ENCODE results near the gene CA11. TPM values are rescaled to one million over a fixed set of nuclear protein-coding genes. Genes with fewer than 3 reads are reported as not detected.
A peak's percentile ranks its signal among the peaks of the same experiment; 100 is the strongest.

Gene CA11
- total RNA-seq, 1 experiment from 2014 or later, result 10.5 TPM

DNA sequence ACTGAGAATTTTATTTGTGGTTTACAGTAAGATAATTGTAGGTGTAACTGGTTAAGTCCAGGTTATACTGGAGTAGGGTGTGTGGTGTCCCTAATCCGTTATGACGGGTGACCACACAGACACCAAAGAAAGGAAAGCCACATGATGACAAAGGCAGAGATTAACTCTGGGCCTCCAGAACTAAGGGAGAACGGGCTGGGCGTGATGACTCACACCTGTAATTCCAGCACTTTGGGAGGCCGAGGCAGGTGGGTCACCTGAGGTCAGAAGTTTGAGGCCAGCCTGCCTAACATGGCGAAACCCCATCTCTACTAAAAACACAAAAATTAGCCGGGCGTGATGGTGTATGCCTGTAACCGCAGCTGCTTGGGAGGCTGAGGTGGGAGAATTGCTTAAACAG, 39.6 kb upstream of the CA11 start:
- no peaks in the 10 kb centered on the region for H3K36me3 Mint-ChIP-seq (ENCODE audit: insufficient read depth, unreplicated experiment)
- no TSS peak for BruUV-seq (replicated peaks)
- H3K4me3 Mint-ChIP-seq (ENCODE audit: unreplicated experiment), result peak overlapping the region; percentile 11
- Histone ChIP-seq H3K9me3 (no peaks in the 10 kb centered on the region), H3K4me1 (peaks cover 39% of the 10 kb centered on the region), H3K27me3 (replicated peaks; ENCODE audit: control insufficient read depth, insufficient read depth, low read length) (no peaks in the 10 kb centered on the region), H3K36me3 (ENCODE audit: control insufficient read depth, insufficient read depth, low read length) (no peaks in the 10 kb centered on the region), H3K4me3 (ENCODE audit: low read depth, low read length) (no peak overlapping the region)
- H3K27me3 Mint-ChIP-seq (ENCODE audit: insufficient read depth, unreplicated experiment), result no peaks in the 10 kb centered on the region
- intact Hi-C loops (cut with micrococcal nuclease; ENCODE audit: unreplicated experiment), result loop anchor here (5.0 kb wide), 1 partner anchor 38 kb away; the partner anchor contains the start of gene CA11
- H3K27ac Mint-ChIP-seq (ENCODE audit: unreplicated experiment), result peak overlapping the region; percentile 54
- TF ChIP-seq, protein P1, sequence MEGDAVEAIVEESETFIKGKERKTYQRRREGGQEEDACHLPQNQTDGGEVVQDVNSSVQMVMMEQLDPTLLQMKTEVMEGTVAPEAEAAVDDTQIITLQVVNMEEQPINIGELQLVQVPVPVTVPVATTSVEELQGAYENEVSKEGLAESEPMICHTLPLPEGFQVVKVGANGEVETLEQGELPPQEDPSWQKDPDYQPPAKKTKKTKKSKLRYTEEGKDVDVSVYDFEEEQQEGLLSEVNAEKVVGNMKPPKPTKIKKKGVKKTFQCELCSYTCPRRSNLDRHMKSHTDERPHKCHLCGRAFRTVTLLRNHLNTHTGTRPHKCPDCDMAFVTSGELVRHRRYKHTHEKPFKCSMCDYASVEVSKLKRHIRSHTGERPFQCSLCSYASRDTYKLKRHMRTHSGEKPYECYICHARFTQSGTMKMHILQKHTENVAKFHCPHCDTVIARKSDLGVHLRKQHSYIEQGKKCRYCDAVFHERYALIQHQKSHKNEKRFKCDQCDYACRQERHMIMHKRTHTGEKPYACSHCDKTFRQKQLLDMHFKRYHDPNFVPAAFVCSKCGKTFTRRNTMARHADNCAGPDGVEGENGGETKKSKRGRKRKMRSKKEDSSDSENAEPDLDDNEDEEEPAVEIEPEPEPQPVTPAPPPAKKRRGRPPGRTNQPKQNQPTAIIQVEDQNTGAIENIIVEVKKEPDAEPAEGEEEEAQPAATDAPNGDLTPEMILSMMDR (IDR thresholded peaks at IDR 0.05; ENCODE audit: insufficient read depth in 1 of 2, low read depth in 1 of 2, low read length in 1 of 2, severe bottlenecking in 1 of 2, unreplicated experiment in 1 of 2), result no peak
- ChIA-PET CTCF (no interaction called here), POLR2A (no interaction called here)
- no peaks in the 10 kb centered on the region for H3K9me3 Mint-ChIP-seq (ENCODE audit: unreplicated experiment)
- DNase-seq, result peak; percentile 68 to 74
- peaks cover 11% of the 10 kb centered on the region for H3K4me1 Mint-ChIP-seq (ENCODE audit: low read depth, unreplicated experiment)

DNA sequence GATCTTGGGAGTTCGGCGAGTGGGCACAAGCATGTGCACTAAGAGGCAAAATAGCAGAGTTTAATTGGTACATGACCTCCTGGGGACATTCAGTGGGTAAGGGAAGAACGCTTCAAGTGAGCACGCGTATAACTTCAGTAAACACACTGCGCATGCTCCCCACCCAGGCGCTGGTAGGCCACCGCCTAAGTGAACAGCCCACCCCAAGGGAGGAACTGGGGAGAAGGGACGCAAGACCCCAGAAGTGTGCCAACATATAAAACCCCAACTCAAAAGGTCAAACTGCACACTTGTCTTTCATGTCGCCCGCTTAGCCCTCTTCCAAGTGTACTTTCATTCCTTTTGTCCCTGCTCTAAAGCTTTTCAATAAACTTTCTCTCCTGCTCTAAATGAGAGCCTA, 37.4 kb upstream of the CA11 start:
- POLR2A ChIA-PET, result no interaction called here
- H3K27ac Mint-ChIP-seq (ENCODE audit: unreplicated experiment), result no peak overlapping the region

DNA sequence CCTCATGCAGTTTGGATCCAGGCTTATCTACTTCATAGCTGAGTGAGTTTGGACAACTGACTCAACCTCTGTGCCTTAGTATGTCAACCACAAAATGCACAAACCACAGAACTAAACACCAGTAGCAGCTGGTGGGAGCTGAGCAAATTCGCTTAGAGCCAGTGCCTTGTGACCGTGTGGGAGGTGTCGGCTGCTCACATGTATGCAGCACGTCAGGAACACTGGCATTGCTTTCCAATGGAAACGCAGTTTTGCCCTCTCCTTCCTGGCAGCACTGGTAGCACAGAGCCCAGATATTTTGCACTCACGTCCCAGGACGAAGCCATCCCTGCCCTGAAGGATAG, 35.1 kb upstream of the CA11 start:
- no peak overlapping the region for H3K27ac Mint-ChIP-seq (ENCODE audit: unreplicated experiment)

More for the DNA sequence above, 37.4 kb upstream of the CA11 start:
- Histone ChIP-seq H3K27me3 (replicated peaks; ENCODE audit: control insufficient read depth, insufficient read depth, low read length) (no peaks in the 10 kb centered on the region), H3K9me3 (no peaks in the 10 kb centered on the region), H3K4me1 (peaks cover 38% of the 10 kb centered on the region), H3K36me3 (ENCODE audit: control insufficient read depth, insufficient read depth, low read length) (no peaks in the 10 kb centered on the region), H3K4me3 (ENCODE audit: low read depth, low read length) (no peak overlapping the region)
- H3K4me3 Mint-ChIP-seq (ENCODE audit: unreplicated experiment), result no peak overlapping the region
- H3K27me3 Mint-ChIP-seq (ENCODE audit: insufficient read depth, unreplicated experiment), result no peaks in the 10 kb centered on the region
- H3K9me3 Mint-ChIP-seq (ENCODE audit: unreplicated experiment), result no peaks in the 10 kb centered on the region
- CTCF ChIA-PET, result no interaction called here
- no peak for DNase-seq
- peaks cover 11% of the 10 kb centered on the region for H3K4me1 Mint-ChIP-seq (ENCODE audit: low read depth, unreplicated experiment)
- no peaks in the 10 kb centered on the region for H3K36me3 Mint-ChIP-seq (ENCODE audit: insufficient read depth, unreplicated experiment)
- intact Hi-C loops (cut with micrococcal nuclease; ENCODE audit: unreplicated experiment), result no loop called here
- BruUV-seq (replicated peaks), result no TSS peak
- TF ChIP-seq, protein P1 (IDR thresholded peaks at IDR 0.05; ENCODE audit: insufficient read depth in 1 of 2, low read depth in 1 of 2, low read length in 1 of 2, severe bottlenecking in 1 of 2, unreplicated experiment in 1 of 2), result no peak

More for the DNA sequence above, 35.1 kb upstream of the CA11 start:
- no peaks in the 10 kb centered on the region for H3K27me3 Mint-ChIP-seq (ENCODE audit: insufficient read depth, unreplicated experiment)
- CTCF ChIA-PET, result interaction anchor here (0.6 to 0.7 kb wide), 2 partner anchors 35 to 54 kb away, joined by 3 to 4 read pairs; partner anchors contain the start of gene CA11
- no peak for DNase-seq
- H3K4me3 ChIP-seq (ENCODE audit: low read depth, low read length), result no peak overlapping the region
- H3K36me3 Mint-ChIP-seq (ENCODE audit: insufficient read depth, unreplicated experiment), result no peaks in the 10 kb centered on the region
- H3K36me3 ChIP-seq (ENCODE audit: control insufficient read depth, insufficient read depth, low read length), result no peaks in the 10 kb centered on the region
- H3K9me3 Mint-ChIP-seq (ENCODE audit: unreplicated experiment), result no peaks in the 10 kb centered on the region
- peaks cover 17% of the 10 kb centered on the region for H3K4me1 Mint-ChIP-seq (ENCODE audit: low read depth, unreplicated experiment)
- no peaks in the 10 kb centered on the region for H3K9me3 ChIP-seq
- intact Hi-C loops (cut with micrococcal nuclease; ENCODE audit: unreplicated experiment), result no loop called here
- no peaks in the 10 kb centered on the region for H3K27me3 ChIP-seq (replicated peaks; ENCODE audit: control insufficient read depth, insufficient read depth, low read length)
- BruUV-seq (replicated peaks), result no TSS peak
- POLR2A ChIA-PET, result no interaction called here
- H3K4me3 Mint-ChIP-seq (ENCODE audit: unreplicated experiment), result no peak overlapping the region
- TF ChIP-seq, protein P1 (IDR thresholded peaks at IDR 0.05; ENCODE audit: insufficient read depth in 1 of 2, low read depth in 1 of 2, low read length in 1 of 2, severe bottlenecking in 1 of 2, unreplicated experiment in 1 of 2), result no peak
- peaks cover 27% of the 10 kb centered on the region for H3K4me1 ChIP-seq
